GM19025 (cell line): ENCODE results near the gene HOXA1.

Experiments
- ATAC-seq: cut with Tn5 transposase; IDR thresholded peaks from one replicate; pipeline ENCODE4 v1.9.1; 2021; ENCODE audit warnings: mild to moderate bottlenecking, low read depth, moderate library complexity; ENCODE audit not compliant: unreplicated experiment

Gene HOXA1

GRCh38 chr7:27106901-27107240, 11.1 kb upstream of the HOXA1 start:
- ATAC-seq: no peak

- no peak for ATAC-seq
These were observed 10.5 kb upstream of the HOXA1 start for GRCh38 chr7:27106181-27106900.

- no peak for ATAC-seq
These were observed 9.7 kb upstream of the HOXA1 start for GRCh38 chr7:27105301-27106031.

GRCh38 chr7:27104341-27105058, 8.7 kb upstream of the HOXA1 start:
- no peak for ATAC-seq

- ATAC-seq: no peak
These were observed 7.9 kb upstream of the HOXA1 start for GRCh38 chr7:27103489-27104226.

GRCh38 chr7:27102581-27103442, 7.0 kb upstream of the HOXA1 start, which contains the start of gene HOXA2:
HOXA2 (minus strand) TSS chr7:27102683; CDS start chr7:27102500, 183 bp downstream.
- no peak for ATAC-seq

GRCh38 chr7:27101957-27102580, 6.3 kb upstream of the HOXA1 start:
- no peak for ATAC-seq

GRCh38 chr7:27101171-27101956, 5.6 kb upstream of the HOXA1 start:
- no peak for ATAC-seq

- no peak for ATAC-seq
These were observed 4.9 kb upstream of the HOXA1 start for GRCh38 chr7:27100694-27101170.

GRCh38 chr7:27099453-27100370, 3.9 kb upstream of the HOXA1 start:
- no peak for ATAC-seq

- ATAC-seq: no peak
These were observed 3.0 kb upstream of the HOXA1 start for GRCh38 chr7:27098578-27099451.

GRCh38 chr7:27097686-27098577, 2.1 kb upstream of the HOXA1 start:
- ATAC-seq: no peak

GRCh38 chr7:27096768-27097514, 1.1 kb upstream of the HOXA1 start:
- ATAC-seq: no peak

GRCh38 chr7:27095050-27095896, 527 bp downstream of the HOXA1 start:
- ATAC-seq: no peak
